Colonic mucosa (tissue), 4 donors: ENCODE data around the gene SNX27. TPM values are rescaled to one million over a fixed set of nuclear protein-coding genes. Genes with fewer than 3 reads are reported as not detected.
A peak's percentile ranks its signal among the peaks of the same experiment; 100 is the strongest.
"Not testable (repeated sequence)": the region's sequence is repeated elsewhere in the genome, so short reads cannot be mapped to it uniquely, and the experiment has no call there.

Experiments used
- DNase-seq: peaks from one replicate; pipeline ENCODE4 v3.0.0-alpha.2; 2020
- H3K27ac ChIP-seq: fragments of 200-600 bp; one replicate; pipeline ENCODE4 v1.8.0; 2021
- H3K27me3 ChIP-seq: fragments of 200-600 bp; one replicate; pipeline ENCODE4 v1.8.0; 2021
- H3K36me3 ChIP-seq: fragments of 200-600 bp; one replicate; pipeline ENCODE4 v1.8.0; 2021
- H3K4me1 ChIP-seq: fragments of 200-600 bp; one replicate; pipeline ENCODE4 v1.8.0; 2021; ENCODE audit warnings: mild to moderate bottlenecking
- H3K4me3 ChIP-seq: fragments of 200-600 bp; one replicate; pipeline ENCODE4 v1.8.0; 2021
- H3K9ac ChIP-seq, 2 donors: one replicate each; pipeline ENCODE4 v1.7.0; 2013; ENCODE audit warnings: control low read depth in 2 of 2, low read depth in 2 of 2, low read length in 2 of 2
- H3K9me3 ChIP-seq: fragments of 200-600 bp; one replicate; pipeline ENCODE4 v1.8.0; 2021
- CTCF ChIP-seq: fragments of 200-600 bp; IDR thresholded peaks from one replicate; pipeline ENCODE4 v1.8.0; 2022; ENCODE audit warnings: antibody characterized with exemption, mild to moderate bottlenecking
- intact Hi-C: fragments of 100-400 bp; cut with DNase I; formaldehyde crosslinking; loops from one replicate; pipeline ENCODE4 v1.14.1; 2022
- total RNA-seq, 2 donors: library from RNA; stranded (reverse); fragmentation: NEBNext Ultra II Directional in 1 of 2; extraction: Animal tissue kit (Norgen Biotek cat#: 25700) in 1 of 2; gene quantifications; one replicate each; pipeline ENCODE4 v1.2.1, GENCODE V29; 2021
- donor health status: healthy.
- donor health status: DM: no; HTN: no; CAD: no.
- donor health status: DM: no; HTN: no; CAD: no.

The SNX27 gene
- total RNA-seq, 2 donors from 2014 or later, result 28.7 to 32.0 TPM

- H3K27ac ChIP-seq, result no peak overlapping the region
- no peak for DNase-seq
- H3K36me3 ChIP-seq, result no peaks in the 10 kb centered on the region
- H3K4me1 ChIP-seq, result peaks cover 12% of the 10 kb centered on the region
- no peak overlapping the region for H3K4me3 ChIP-seq
- no peak for TF ChIP-seq CTCF
- H3K9me3 ChIP-seq, result no peaks in the 10 kb centered on the region
- intact Hi-C loops, result no loop called here
- H3K27me3 ChIP-seq, result no peaks in the 10 kb centered on the region
- H3K9ac ChIP-seq, result no peak overlapping the region
Observed at GRCh38 chr1:151641229-151641628, 29.4 kb downstream of the SNX27 start.

GRCh38 chr1:151643085-151643484 is 31.2 kb downstream of the SNX27 start:
- H3K27ac ChIP-seq, H3K4me1 ChIP-seq, H3K27me3 ChIP-seq, intact Hi-C loops, H3K9ac ChIP-seq, H3K4me3 ChIP-seq, H3K36me3 ChIP-seq, DNase-seq, H3K9me3 ChIP-seq: not testable (repeated sequence)

GRCh38 chr1:151644001-151644400 is 32.2 kb downstream of the SNX27 start:
- no peaks in the 10 kb centered on the region for H3K4me1 ChIP-seq
- DNase-seq, result no peak
- no peak overlapping the region for H3K9ac ChIP-seq
- H3K36me3 ChIP-seq, result no peaks in the 10 kb centered on the region
- no peak overlapping the region for H3K27ac ChIP-seq
- H3K27me3 ChIP-seq, result no peaks in the 10 kb centered on the region
- no peak overlapping the region for H3K4me3 ChIP-seq
- no peak for TF ChIP-seq CTCF
- H3K9me3 ChIP-seq, result no peaks in the 10 kb centered on the region
- intact Hi-C loops, result no loop called here

- TF ChIP-seq CTCF, result no peak
- H3K27me3 ChIP-seq, result no peaks in the 10 kb centered on the region
- no peaks in the 10 kb centered on the region for H3K9me3 ChIP-seq
- H3K36me3 ChIP-seq, result no peaks in the 10 kb centered on the region
- H3K4me1 ChIP-seq, result no peaks in the 10 kb centered on the region
- no peak for DNase-seq
- intact Hi-C loops, result no loop called here
- H3K9ac ChIP-seq, result no peak overlapping the region
- no peak overlapping the region for H3K4me3 ChIP-seq
- no peak overlapping the region for H3K27ac ChIP-seq
Observed at GRCh38 chr1:151653397-151653796, 41.5 kb downstream of the SNX27 start.

- Histone ChIP-seq H3K4me1 (no peaks in the 10 kb centered on the region), H3K9ac (no peak overlapping the region), H3K27me3 (no peaks in the 10 kb centered on the region), H3K36me3 (no peaks in the 10 kb centered on the region), H3K27ac (no peak overlapping the region), H3K4me3 (no peak overlapping the region), H3K9me3 (no peaks in the 10 kb centered on the region)
- TF ChIP-seq CTCF, result no peak
- intact Hi-C loops, result no loop called here
- no peak for DNase-seq
Observed at GRCh38 chr1:151655371-151655770, 43.5 kb downstream of the SNX27 start.

GRCh38 chr1:151661751-151662150 is 49.9 kb downstream of the SNX27 start:
- no peaks in the 10 kb centered on the region for H3K9me3 ChIP-seq
- no peaks in the 10 kb centered on the region for H3K36me3 ChIP-seq
- no peak overlapping the region for H3K9ac ChIP-seq
- H3K27ac ChIP-seq, result peak overlapping the region; percentile 29
- TF ChIP-seq CTCF, result no peak
- intact Hi-C loops, result no loop called here
- no peak for DNase-seq
- no peaks in the 10 kb centered on the region for H3K4me1 ChIP-seq
- H3K4me3 ChIP-seq, result no peak overlapping the region
- no peaks in the 10 kb centered on the region for H3K27me3 ChIP-seq
